Spleen (tissue), 7 donors: Measurements from ENCODE around the gene FKRP.

Experiments
- CTCF ChIP-seq, 11 experiments: fragments of 200-600 bp in 7 of 11; fragments of 450-650 bp in 4 of 11; sonication (generic) in 4 of 11; IDR thresholded peaks in 8 of 11; conservative IDR thresholded peaks in 3 of 11; 1 replicate in 7 of 11; 2 replicates in 4 of 11; pipeline versions ENCODE4 v1.4.0 to v1.8.0; 2016 to 2021; ENCODE audit warnings: antibody characterized with exemption in 11 of 11, inconsistent platforms in 4 of 11, mild to moderate bottlenecking in 1 of 11
- POLR2A ChIP-seq, 3 donors: fragments of 450-650 bp; IDR thresholded peaks; one replicate each; pipeline ENCODE4 v1.5.1; 2017; ENCODE audit warnings: antibody characterized with exemption in 3 of 3, mild to moderate bottlenecking in 1 of 3
- donor health status: DM: no; HTN: no; CAD: no; lungs with moderate emphysema.
- donor health status: DM: no; HTN: no; CAD: no.
- donor health status: DM: no; HTN: no; CAD: no.

DNA sequence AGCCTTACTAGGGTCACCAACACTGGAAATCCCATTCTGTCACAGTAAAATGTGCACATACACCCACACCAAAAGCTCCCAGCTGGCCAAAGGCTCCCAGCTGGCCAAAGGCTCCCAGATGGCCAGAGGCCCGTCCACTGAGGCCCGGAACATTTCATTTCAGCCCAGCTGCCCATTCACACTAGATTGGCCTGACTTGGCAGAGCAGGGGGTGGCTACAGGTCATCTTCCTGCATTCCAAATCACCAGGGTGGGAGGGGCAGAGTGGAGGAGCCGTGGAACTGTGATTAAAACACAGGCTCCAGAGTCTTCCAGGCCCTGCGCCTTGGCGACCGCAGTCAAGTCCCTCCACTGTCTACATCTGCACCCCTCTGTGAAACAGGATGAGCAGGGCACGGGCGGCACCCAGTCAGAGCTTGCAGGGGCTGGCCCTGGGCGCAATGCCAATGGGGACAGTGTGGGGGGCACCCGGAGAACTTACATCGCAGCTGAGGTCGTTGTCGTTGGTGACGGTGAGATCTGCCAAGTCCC lies 18.8 kb upstream of the FKRP start:
- TF ChIP-seq CTCF (IDR thresholded peaks at IDR 0.05 in 8 of 11, conservative IDR thresholded peaks at IDR 0.05 in 3 of 11): no peak
- TF ChIP-seq POLR2A (IDR thresholded peaks at IDR 0.05): no peak
